DOHH2 (cell line): ENCODE data around the gene SEC16A.

Experiments
- EZH2phosphoT487 ChIP-seq: fragments of 200-600 bp; sonication (generic); IDR thresholded peaks from 2 replicates; pipeline ENCODE4 v1.6.1; 2017; ENCODE audit warnings: borderline replicate concordance, mild to moderate bottlenecking, antibody characterized with exemption, low read length, moderate library complexity, mixed read lengths
- TF ChIP-seq, protein P1 (sequence below): fragments of 200-600 bp; sonication (generic); IDR thresholded peaks from one replicate; pipeline ENCODE4 v1.5.1; 2014; ENCODE audit warnings: antibody characterized with exemption, mild to moderate bottlenecking, low read depth, low read length; ENCODE audit not compliant: poor library complexity, severe bottlenecking

DNA sequence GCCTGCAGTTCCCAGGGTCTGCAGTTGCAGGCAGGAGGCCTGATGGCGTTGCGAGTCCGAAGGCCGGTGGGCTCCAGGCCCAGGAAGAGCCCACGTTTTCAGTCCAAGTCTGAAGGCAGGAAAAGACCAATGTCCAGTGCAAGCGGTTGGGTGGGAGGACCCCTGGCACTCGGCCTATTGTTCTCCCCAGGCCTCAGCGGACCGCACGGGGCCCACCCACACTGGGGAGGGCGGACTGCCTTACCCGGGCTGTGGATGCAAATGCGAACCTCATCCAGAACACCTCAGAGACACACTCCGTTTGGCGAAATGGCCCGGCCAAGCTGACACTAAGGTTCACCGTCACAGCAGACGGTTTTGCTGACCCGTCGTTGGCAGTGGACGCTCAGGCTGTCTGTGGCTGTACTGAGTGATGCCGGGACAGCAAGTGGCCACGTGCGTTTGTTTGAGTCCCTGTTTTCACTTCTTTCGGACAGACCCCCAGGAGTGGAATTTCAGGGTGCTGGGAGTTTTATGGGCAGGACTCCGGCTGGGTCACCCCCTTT lies 10.2 kb upstream of the SEC16A start:
- TF ChIP-seq, protein P1, sequence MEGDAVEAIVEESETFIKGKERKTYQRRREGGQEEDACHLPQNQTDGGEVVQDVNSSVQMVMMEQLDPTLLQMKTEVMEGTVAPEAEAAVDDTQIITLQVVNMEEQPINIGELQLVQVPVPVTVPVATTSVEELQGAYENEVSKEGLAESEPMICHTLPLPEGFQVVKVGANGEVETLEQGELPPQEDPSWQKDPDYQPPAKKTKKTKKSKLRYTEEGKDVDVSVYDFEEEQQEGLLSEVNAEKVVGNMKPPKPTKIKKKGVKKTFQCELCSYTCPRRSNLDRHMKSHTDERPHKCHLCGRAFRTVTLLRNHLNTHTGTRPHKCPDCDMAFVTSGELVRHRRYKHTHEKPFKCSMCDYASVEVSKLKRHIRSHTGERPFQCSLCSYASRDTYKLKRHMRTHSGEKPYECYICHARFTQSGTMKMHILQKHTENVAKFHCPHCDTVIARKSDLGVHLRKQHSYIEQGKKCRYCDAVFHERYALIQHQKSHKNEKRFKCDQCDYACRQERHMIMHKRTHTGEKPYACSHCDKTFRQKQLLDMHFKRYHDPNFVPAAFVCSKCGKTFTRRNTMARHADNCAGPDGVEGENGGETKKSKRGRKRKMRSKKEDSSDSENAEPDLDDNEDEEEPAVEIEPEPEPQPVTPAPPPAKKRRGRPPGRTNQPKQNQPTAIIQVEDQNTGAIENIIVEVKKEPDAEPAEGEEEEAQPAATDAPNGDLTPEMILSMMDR = no peak
- TF ChIP-seq EZH2phosphoT487 = no peak
